Measurements from ENCODE around the gene TNFRSF6B. TPM values are rescaled to one million over a fixed set of nuclear protein-coding genes. Genes with fewer than 3 reads are reported as not detected.
A peak's percentile ranks its signal among the peaks of the same experiment; 100 is the strongest.

Gene TNFRSF6B
- total RNA-seq, 1 donor: 0.36 TPM

GRCh38 chr20:63737945-63738686 is 41.7 kb downstream of the TNFRSF6B start:
- no peak for TF ChIP-seq CTCF (IDR thresholded peaks at IDR 0.05; ENCODE audit: insufficient read depth, low read length)
- DNase-seq (ENCODE audit: low read depth): no peak
- H3K4me3 ChIP-seq (ENCODE audit: low read depth, low read length): no peak overlapping the region

- no peak for DNase-seq (ENCODE audit: low read depth)
- no peak for TF ChIP-seq CTCF (IDR thresholded peaks at IDR 0.05; ENCODE audit: insufficient read depth, low read length)
- no peak overlapping the region for H3K4me3 ChIP-seq (ENCODE audit: low read depth, low read length)
These were observed 42.3 kb downstream of the TNFRSF6B start for GRCh38 chr20:63738687-63739129.

GRCh38 chr20:63739130-63740069 is 42.9 kb downstream of the TNFRSF6B start, which contains the start of gene SLC2A4RG:
TSS of gene SLC2A4RG (plus strand) at chr20:63739776. CDS start at chr20:63739913, 137 bp downstream.
- no peak for TF ChIP-seq CTCF (IDR thresholded peaks at IDR 0.05; ENCODE audit: insufficient read depth, low read length)
- peak within 1 kb of the TSS; percentile 78 for H3K4me3 ChIP-seq (ENCODE audit: low read depth, low read length)
- DNase-seq (ENCODE audit: low read depth): peak; percentile 59

- no peak for TF ChIP-seq CTCF (IDR thresholded peaks at IDR 0.05; ENCODE audit: insufficient read depth, low read length)
- peak; percentile 22 for DNase-seq (ENCODE audit: low read depth)
- H3K4me3 ChIP-seq (ENCODE audit: low read depth, low read length): peak overlapping the region; percentile 78
These were observed 43.7 kb downstream of the TNFRSF6B start for GRCh38 chr20:63740070-63740626.

GRCh38 chr20:63740627-63741353 is 44.3 kb downstream of the TNFRSF6B start:
- peak; percentile 94 for DNase-seq (ENCODE audit: low read depth)
- TF ChIP-seq CTCF (IDR thresholded peaks at IDR 0.05; ENCODE audit: insufficient read depth, low read length): peak; percentile 20
- peak overlapping the region; percentile 78 for H3K4me3 ChIP-seq (ENCODE audit: low read depth, low read length)

GRCh38 chr20:63741354-63741675 is 44.9 kb downstream of the TNFRSF6B start:
- no peak for TF ChIP-seq CTCF (IDR thresholded peaks at IDR 0.05; ENCODE audit: insufficient read depth, low read length)
- DNase-seq (ENCODE audit: low read depth): no peak
- peak overlapping the region; percentile 78 for H3K4me3 ChIP-seq (ENCODE audit: low read depth, low read length)
